ENCODE results near the gene OPALIN.

DNA sequence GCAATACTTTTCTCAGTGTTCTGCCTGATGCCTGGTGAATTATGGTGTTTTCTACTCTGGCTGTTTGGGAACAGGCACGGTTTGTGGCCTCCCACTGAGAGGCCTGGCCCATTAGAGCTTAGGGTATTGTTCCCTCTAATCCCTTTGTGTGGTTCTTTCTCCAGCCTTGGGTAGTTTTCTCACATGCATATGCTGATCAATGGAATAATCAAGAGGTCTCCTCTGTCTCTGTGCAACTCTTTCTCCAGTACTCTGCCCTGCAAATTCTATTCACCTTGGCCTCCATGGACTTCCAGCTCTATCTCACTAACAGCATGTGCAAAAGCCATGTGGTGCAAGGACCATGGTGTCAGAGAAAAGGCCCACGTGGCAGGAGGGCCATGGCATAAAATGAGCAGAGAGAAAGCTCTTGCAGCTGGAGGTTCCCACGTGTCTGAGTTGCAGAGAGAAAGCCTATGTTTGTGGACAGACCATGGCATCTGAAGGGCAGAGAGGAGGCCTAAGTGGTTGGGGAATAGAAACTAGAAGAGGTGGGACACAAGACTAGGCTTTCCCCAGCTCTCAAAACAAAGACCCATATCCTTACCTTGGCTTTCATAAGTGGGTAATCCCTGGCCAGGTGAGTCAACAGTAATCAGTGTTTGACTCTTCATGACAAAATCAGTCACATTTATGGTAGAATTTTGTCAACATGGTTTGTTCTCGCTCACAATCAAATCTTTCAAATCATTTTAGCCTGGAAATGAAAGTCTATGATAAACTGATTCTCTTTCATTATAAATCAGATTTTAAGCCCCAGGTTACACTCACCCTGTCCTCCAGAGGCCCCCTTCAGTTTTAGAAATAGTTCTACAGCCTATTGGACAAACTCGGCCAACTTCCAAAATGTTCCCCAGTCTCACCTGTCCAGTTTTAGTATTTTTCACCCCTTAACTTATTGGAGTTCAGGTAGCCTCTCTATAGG lies 17.3 kb downstream of the OPALIN start:
- no peak for TF ChIP-seq RAD21 (IDR thresholded peaks at IDR 0.05; ENCODE audit: low read depth)
- TF ChIP-seq, protein P1, sequence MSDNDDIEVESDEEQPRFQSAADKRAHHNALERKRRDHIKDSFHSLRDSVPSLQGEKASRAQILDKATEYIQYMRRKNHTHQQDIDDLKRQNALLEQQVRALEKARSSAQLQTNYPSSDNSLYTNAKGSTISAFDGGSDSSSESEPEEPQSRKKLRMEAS (IDR thresholded peaks at IDR 0.05): no peak
- no peak for TF ChIP-seq TCF12 (IDR thresholded peaks at IDR 0.05; ENCODE audit: low read depth)
- no peak for TF ChIP-seq CREB1 (IDR thresholded peaks at IDR 0.05; ENCODE audit: low read depth)
- TF ChIP-seq EP300 (IDR thresholded peaks at IDR 0.05; ENCODE audit: borderline replicate concordance): no peak
- TF ChIP-seq ZBTB7A (IDR thresholded peaks at IDR 0.05; ENCODE audit: low read depth): no peak
- no peak for TF ChIP-seq TAF1 (IDR thresholded peaks at IDR 0.05; ENCODE audit: low read depth)
- no peak for TF ChIP-seq NFIC (IDR thresholded peaks at IDR 0.05)
- TF ChIP-seq EGR1 (IDR thresholded peaks at IDR 0.05): no peak
- no peak for TF ChIP-seq CEBPB (IDR thresholded peaks at IDR 0.05)
- no peak for TF ChIP-seq YY1 (IDR thresholded peaks at IDR 0.05; ENCODE audit: low read depth)

All from Ishikawa (cell line).